K562 (cell line): ENCODE measurements around the gene USP13. TPM values are rescaled to one million over a fixed set of nuclear protein-coding genes. Genes with fewer than 3 reads are reported as not detected.

ENCODE experiments used
- ATAC-seq: fragments of 200-7000 bp; cut with Tn5 transposase; 3 replicates; pipeline ENCODE4 v1.9.1; 2020; ENCODE audit warnings: moderate library complexity
- BruUV-seq: library from RNA; stranded (reverse); fragments of 400-500 nt; replicated peaks from 2 replicates; lab custom pipeline; 2021; lab: Mats Ljungman, UMichigan
- CTCF ChIA-PET: fragments of 300-600 bp; formaldehyde crosslinking; extraction: SDS; loops from one replicate; lab custom pipeline; 2021; ENCODE audit warnings: low intra/inter-chr PET ratio; lab: Yijun Ruan, JAX
- POLR2A ChIA-PET: fragments of 300-600, 350-650 bp; sonication (Branson Sonifier 250); formaldehyde crosslinking; extraction: SDS; loops from one replicate; lab custom pipeline; 2021; ENCODE audit warnings: antibody characterized with exemption, inconsistent platforms; lab: Yijun Ruan, JAX
- DNase-seq, 4 experiments: peaks; one replicate each; pipeline versions ENCODE4 v3.0.0 to v3.0.0-alpha.2; 2011 to 2018; ENCODE audit warnings: low spot score in 3 of 4, mixed read lengths in 3 of 4; ENCODE audit errors: extremely low read depth in 1 of 4
- FAIRE-seq: peaks from 2 replicates; lab custom pipeline; 2011; peaks lifted over from hg19 to GRCh38; lab: Jason Lieb, UNC
- H2AFZ ChIP-seq: 2 replicates; pipeline ENCODE4 v1.6.0; 2011; ENCODE audit warnings: low read depth, low read length, control low read depth, inconsistent platforms
- H3K27ac ChIP-seq: fragments of 200-600 bp; 3 replicates; pipeline ENCODE4 v1.8.0; 2011; ENCODE audit warnings: low read depth, mild to moderate bottlenecking, control low read depth, inconsistent platforms, low read length, moderate library complexity, mixed read lengths; ENCODE audit errors: extremely low read depth
- H3K27me3 ChIP-seq, 2 experiments: fragments of 300-600 bp in 1 of 2; 2 replicates in 1 of 2; 3 replicates in 1 of 2; pipeline versions ENCODE4 v1.6.0 to v1.8.0; 2011; ENCODE audit warnings: inconsistent platforms in 2 of 2, low read length in 2 of 2, mild to moderate bottlenecking in 1 of 2, mixed read lengths in 1 of 2, moderate library complexity in 1 of 2; ENCODE audit not compliant: control insufficient read depth in 2 of 2, insufficient read depth in 2 of 2
- H3K36me3 ChIP-seq: fragments of 300-600 bp; 3 replicates; pipeline ENCODE4 v1.8.0; 2011; ENCODE audit warnings: mild to moderate bottlenecking, low read length, inconsistent platforms; ENCODE audit not compliant: control insufficient read depth, insufficient read depth
- H3K4me1 ChIP-seq, 2 experiments: fragments of 200-600 bp in 1 of 2; replicated peaks in 1 of 2; 2 replicates in 1 of 2; 3 replicates in 1 of 2; pipeline versions ENCODE4 v1.5.1 to v1.8.0; 2011; ENCODE audit warnings: inconsistent platforms in 2 of 2, low read length in 2 of 2, mild to moderate bottlenecking in 1 of 2, mixed read lengths in 1 of 2, moderate library complexity in 1 of 2; ENCODE audit not compliant: control insufficient read depth in 2 of 2, insufficient read depth in 2 of 2
- H3K4me2 ChIP-seq: 2 replicates; pipeline ENCODE4 v1.6.1; 2011; ENCODE audit warnings: low read length, control low read depth, inconsistent platforms, mixed read lengths; ENCODE audit not compliant: insufficient read depth
- H3K4me3 ChIP-seq: fragments of 200-600 bp; sonication (generic), shearing (Covaris generic); 2 replicates; pipeline ENCODE4 v1.5.1; 2016; ENCODE audit warnings: control low read depth, inconsistent platforms
- H3K79me2 ChIP-seq: fragments of 200-600 bp; 3 replicates; pipeline ENCODE4 v1.8.0; 2011; ENCODE audit warnings: low read length, inconsistent platforms; ENCODE audit not compliant: control insufficient read depth, insufficient read depth
- H3K9ac ChIP-seq, 2 experiments: 2 replicates each; pipeline versions ENCODE4 v1.6.0 to v1.6.1; 2011; ENCODE audit warnings: low read depth in 2 of 2, low read length in 2 of 2, control low read depth in 1 of 2, inconsistent platforms in 1 of 2, mild to moderate bottlenecking in 1 of 2, mixed read lengths in 1 of 2; ENCODE audit not compliant: insufficient read depth in 1 of 2
- H3K9me1 ChIP-seq: one replicate; pipeline ENCODE4 v1.6.0; 2011; ENCODE audit warnings: inconsistent platforms, mild to moderate bottlenecking, low read length, moderate library complexity; ENCODE audit not compliant: control insufficient read depth, insufficient read depth
- H3K9me3 ChIP-seq: replicated peaks from 2 replicates; pipeline ENCODE4 v1.5.1; 2011; ENCODE audit warnings: low read depth, low read length, inconsistent platforms; ENCODE audit not compliant: control insufficient read depth, insufficient read depth
- H4K20me1 ChIP-seq: replicated peaks from 2 replicates; pipeline ENCODE4 v1.6.1; 2011; ENCODE audit warnings: low read length, inconsistent platforms, mixed read lengths; ENCODE audit not compliant: control insufficient read depth, insufficient read depth
- BDP1 ChIP-seq: IDR thresholded peaks from 3 replicates; pipeline ENCODE4 v1.6.1; 2011; ENCODE audit not compliant: insufficient read length, insufficient read depth
- DMBX1 ChIP-seq: fragments of 250-450 bp; sonication (Bioruptor Pico); IDR thresholded peaks from 2 replicates; pipeline ENCODE4 v1.8.0; 2022; ENCODE audit warnings: inconsistent platforms, mild to moderate bottlenecking, moderate library complexity, borderline replicate concordance
- DPF2 ChIP-seq: fragments of 450-650 bp; IDR thresholded peaks from 2 replicates; pipeline ENCODE4 v1.6.1; 2016
- EWSR1 ChIP-seq: fragments of 450-650 bp; IDR thresholded peaks from 2 replicates; pipeline ENCODE4 v1.6.1; 2018; ENCODE audit warnings: borderline replicate concordance, mild to moderate bottlenecking, low read depth, moderate library complexity; ENCODE audit not compliant: partially characterized antibody
- HDAC6 ChIP-seq: IDR thresholded peaks from 2 replicates; pipeline ENCODE4 v1.6.1; 2012; ENCODE audit warnings: low read depth, mild to moderate bottlenecking, control low read depth, inconsistent platforms, low read length, moderate library complexity
- HSF4 ChIP-seq: fragments of 250-450 bp; sonication (Bioruptor Pico); IDR thresholded peaks from 2 replicates; pipeline ENCODE4 v2.1.2; 2022; ENCODE audit warnings: mild to moderate bottlenecking, moderate library complexity, borderline replicate concordance
- MEF2A ChIP-seq: IDR thresholded peaks from 2 replicates; pipeline ENCODE4 v1.6.1; 2011; ENCODE audit warnings: low read depth, mild to moderate bottlenecking, low read length, moderate library complexity; ENCODE audit not compliant: control insufficient read depth
- POLR2AphosphoS2 ChIP-seq: IDR thresholded peaks from 2 replicates; pipeline ENCODE4 v1.6.1; 2012; ENCODE audit warnings: low read length, improper control_type of control experiment
- SRF ChIP-seq, 2 experiments: fragments of 250-450, 450-650 bp in 1 of 2; sonication (Bioruptor Pico) in 1 of 2; sonication (generic) in 1 of 2; formaldehyde crosslinking; IDR thresholded peaks; 2 replicates each; pipeline versions ENCODE4 v1.5.0 to v1.5.1; 2020 to 2022; ENCODE audit warnings: mild to moderate bottlenecking in 1 of 2, missing genetic modification reagents in 1 of 2
- SRSF3 ChIP-seq: fragments of 200-400 bp; formaldehyde crosslinking; IDR thresholded peaks from 2 replicates; pipeline ENCODE4 v1.6.1; 2016; ENCODE audit warnings: mild to moderate bottlenecking, low read length, moderate library complexity; ENCODE audit not compliant: insufficient read depth
- TOE1 ChIP-seq, 2 experiments: fragments of 450-650 bp in 1 of 2; sonication (generic) in 1 of 2; formaldehyde crosslinking in 1 of 2; IDR thresholded peaks; 2 replicates each; pipeline versions ENCODE4 v1.7.1 to v1.8.0; 2016 to 2022; ENCODE audit warnings: borderline replicate concordance in 2 of 2, mild to moderate bottlenecking in 2 of 2, antibody characterized with exemption in 1 of 2, inconsistent platforms in 1 of 2, low read depth in 1 of 2, missing genetic modification reagents in 1 of 2, moderate library complexity in 1 of 2
- U2AF1 ChIP-seq: fragments of 200-400 bp; formaldehyde crosslinking; optimal IDR thresholded peaks from 2 replicates; pipeline ENCODE3; 2017; ENCODE audit warnings: mild to moderate bottlenecking, low read depth, low read length, moderate library complexity
- UBTF ChIP-seq, 2 experiments: IDR thresholded peaks; 2 replicates each; pipeline ENCODE4 v1.6.1; 2012; ENCODE audit warnings: improper control_type of control experiment in 2 of 2, low read depth in 2 of 2, low read length in 2 of 2, borderline replicate concordance in 1 of 2
- ZNF217 ChIP-seq: sonication (generic); formaldehyde crosslinking; IDR thresholded peaks from 2 replicates; pipeline ENCODE4 v1.8.0; 2022; ENCODE audit warnings: mild to moderate bottlenecking, missing genetic modification reagents
- ZNF76 ChIP-seq: fragments of 250-450 bp; sonication (Bioruptor Pico); IDR thresholded peaks from 2 replicates; pipeline ENCODE4 v1.4.0; 2020; ENCODE audit warnings: mild to moderate bottlenecking, moderate library complexity, borderline replicate concordance
- ZSCAN29 ChIP-seq: fragments of 450-650 bp; IDR thresholded peaks from 2 replicates; pipeline ENCODE4 v1.6.1; 2017
- WGBS: fragments of 100-300 bp; shearing (Covaris generic); methylation state at CpG from one replicate; pipeline ENCODE4 v1.1.6; 2016; ENCODE audit warnings: low coverage, mixed read lengths; ENCODE audit not compliant: insufficient coverage; ENCODE audit errors: missing lambda C conversion rate; 5-methylcytosine and 5-hydroxymethylcytosine counted together
- in situ Hi-C: fragments of 300-500 bp; cut with MboI; formaldehyde crosslinking; loops from 4 replicates; pipeline ENCODE4 v1.15.0; 2018; ENCODE audit warnings: inconsistent platforms, mixed read lengths
- intact Hi-C: fragments of 100-400 bp; cut with micrococcal nuclease; formaldehyde crosslinking; loops from 2 replicates; pipeline ENCODE4 v1.14.2; 2022
- polyA plus RNA-seq, 8 experiments: library from polyadenylated mRNA; depleted of rRNA in 4 of 8; stranded (reverse) in 5 of 8; unstranded in 3 of 8; fragments of >200 nt; fragmentation: Nextera tagmentation in 2 of 8; fragmentation: Illumina TruSeq in 1 of 8; extraction: Ambion mirVana in 2 of 8; extraction: Trizol in 1 of 8; gene quantifications; 2 replicates each; pipeline versions ENCODE4 v1.2.1 to v1.2.3, GENCODE V29; 2011 to 2014; ENCODE audit warnings: inconsistent platforms in 1 of 8, missing spikeins in 1 of 8
- total RNA-seq, 7 experiments: library from RNA; depleted of rRNA in 6 of 7; stranded (reverse); fragments of >200 nt in 6 of 7; fragmentation: Illumina TruSeq in 2 of 7; extraction: Trizol in 2 of 7; gene quantifications; 2 replicates each; pipeline versions ENCODE4 v1.2.1 to v1.2.3, GENCODE V29; 2011 to 2021; ENCODE audit warnings: low replicate concordance in 1 of 7
- TF ChIP-seq, protein P1 (sequence below): fragments of 250-450 bp; sonication (Bioruptor Pico); IDR thresholded peaks from 2 replicates; pipeline ENCODE4 v1.5.0; 2022; ENCODE audit warnings: mild to moderate bottlenecking

USP13 gene
- total and polyA plus RNA-seq, 9 of the 15 experiments (the other 6 are each of a cell fraction or from before 2014, with no cell fraction given), result 0.11 to 2.3 (median 0.51) TPM

DNA sequence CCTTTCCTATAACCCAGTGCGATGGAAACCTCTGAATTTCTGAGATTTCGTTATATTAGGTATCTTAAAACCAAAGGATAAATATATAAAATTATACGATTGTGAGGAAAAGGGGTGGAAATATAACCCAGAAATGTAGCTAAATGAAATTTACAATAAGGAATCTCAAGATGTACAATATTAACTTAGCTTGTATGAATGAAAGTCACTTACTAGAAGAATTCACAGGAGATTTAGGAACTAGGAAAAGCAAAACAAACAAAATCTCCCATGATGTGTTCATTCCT is 159.2 kb downstream of the USP13 start (continued):
- TF ChIP-seq HDAC6 (no peak), ZSCAN29 (no peak), MEF2A (no peak), HSF4 (CRISPR knock-in tag) (no peak), TOE1 (IDR thresholded peaks at IDR 0.05; ENCODE audit: borderline replicate concordance) (no peak), TOE1 (CRISPR knock-in tag; IDR thresholded peaks at IDR 0.05; ENCODE audit: borderline replicate concordance, low read depth) (no peak)

- 0% methylated on average over 3 of the region's 3 CpGs for WGBS
- TF ChIP-seq ZNF217 (CRISPR knock-in tag) (no peak), BDP1 (no peak), SRF (CRISPR knock-in tag; IDR thresholded peaks at IDR 0.05) (no peak), UBTF (IDR thresholded peaks at IDR 0.05; ENCODE audit: borderline replicate concordance in 1 of 2, low read depth in 2 of 2, low read length in 2 of 2) (no peak), DMBX1 (no peak), ZNF76 (CRISPR knock-in tag) (no peak), EWSR1 (no peak), DPF2 (no peak), MEF2A (no peak), SRSF3 (no peak), POLR2AphosphoS2 (no peak), U2AF1 (no peak)
- TF ChIP-seq, protein P1, sequence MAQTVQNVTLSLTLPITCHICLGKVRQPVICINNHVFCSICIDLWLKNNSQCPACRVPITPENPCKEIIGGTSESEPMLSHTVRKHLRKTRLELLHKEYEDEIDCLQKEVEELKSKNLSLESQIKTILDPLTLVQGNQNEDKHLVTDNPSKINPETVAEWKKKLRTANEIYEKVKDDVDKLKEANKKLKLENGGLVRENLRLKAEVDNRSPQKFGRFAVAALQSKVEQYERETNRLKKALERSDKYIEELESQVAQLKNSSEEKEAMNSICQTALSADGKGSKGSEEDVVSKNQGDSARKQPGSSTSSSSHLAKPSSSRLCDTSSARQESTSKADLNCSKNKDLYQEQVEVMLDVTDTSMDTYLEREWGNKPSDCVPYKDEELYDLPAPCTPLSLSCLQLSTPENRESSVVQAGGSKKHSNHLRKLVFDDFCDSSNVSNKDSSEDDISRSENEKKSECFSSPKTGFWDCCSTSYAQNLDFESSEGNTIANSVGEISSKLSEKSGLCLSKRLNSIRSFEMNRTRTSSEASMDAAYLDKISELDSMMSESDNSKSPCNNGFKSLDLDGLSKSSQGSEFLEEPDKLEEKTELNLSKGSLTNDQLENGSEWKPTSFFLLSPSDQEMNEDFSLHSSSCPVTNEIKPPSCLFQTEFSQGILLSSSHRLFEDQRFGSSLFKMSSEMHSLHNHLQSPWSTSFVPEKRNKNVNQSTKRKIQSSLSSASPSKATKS (CRISPR knock-in tag), result no peak
These were observed 166.5 kb downstream of the USP13 start for GRCh38 chr3:179819379-179819778.

More at GRCh38 chr3:179819379-179819778, 166.5 kb downstream of the USP13 start:
- no peak for FAIRE-seq
- ChIA-PET CTCF (no interaction called here), POLR2A (interaction anchor here (0.6 kb wide), 1 partner anchor 634 kb away, joined by 3 read pairs; no protein-coding TSS in a partner anchor)
- no peak overlapping the region for H3K27ac ChIP-seq
- no peak overlapping the region for H3K4me2 ChIP-seq
- H4K20me1 ChIP-seq, result no peaks in the 10 kb centered on the region
- no peak for ATAC-seq
- no peaks in the 10 kb centered on the region; a peak in 1 of 5 replicates for H3K4me1 ChIP-seq
- intact Hi-C loops, result no loop called here
- no TSS peak for BruUV-seq
- H3K9ac ChIP-seq, result no peak overlapping the region
- no peaks in the 10 kb centered on the region for H3K9me1 ChIP-seq
- no peak overlapping the region for H2AFZ ChIP-seq
- H3K36me3 ChIP-seq, result no peaks in the 10 kb centered on the region
- DNase-seq, result no peak
- in situ Hi-C loops, result no loop called here
- no peaks in the 10 kb centered on the region for H3K27me3 ChIP-seq
- H3K9me3 ChIP-seq, result no peaks in the 10 kb centered on the region
- no peaks in the 10 kb centered on the region for H3K79me2 ChIP-seq
- H3K4me3 ChIP-seq, result no peak overlapping the region
